T-helper 1 cell (primary cell): ENCODE results near the gene RMI1.
"Not testable (repeated sequence)": the region's sequence is repeated elsewhere in the genome, so short reads cannot be mapped to it uniquely, and the experiment has no call there.

Experiments
- DNase-seq, 5 donors: peaks; one replicate each; pipeline ENCODE4 v3.0.0-alpha.2; 2012 to 2020

Gene RMI1

GRCh38 chr9:84007662-84008061, 27.1 kb downstream of the RMI1 start:
- DNase-seq = no peak

- no peak for DNase-seq
Measured at GRCh38 chr9:84024041-84024575, 43.5 kb downstream of the RMI1 start.

- DNase-seq = no peak
Measured at GRCh38 chr9:84027201-84027600, 46.6 kb downstream of the RMI1 start.

- no peak for DNase-seq
Measured at GRCh38 chr9:84031534-84031933, 50.9 kb downstream of the RMI1 start.

- DNase-seq = not testable (repeated sequence)
Measured at GRCh38 chr9:84041857-84042256, 61.3 kb downstream of the RMI1 start.

- no peak for DNase-seq
Measured at GRCh38 chr9:84045481-84046097, 65.0 kb downstream of the RMI1 start.
